ENCODE measurements around the gene DSG1. TPM values are rescaled to one million over a fixed set of nuclear protein-coding genes. Genes with fewer than 3 reads are reported as not detected.

DSG1 gene
- 1 to 10 TPM in 3 of 6 experiments, under 1 TPM in 3; 0.29 to 4.3 (median 1.4) TPM for total RNA-seq
- long read RNA-seq: 0 reads

GRCh38 chr18:31317860-31318259 lies at the start of gene DSG1:
DSG1 (plus strand) TSS chr18:31318160; CDS start chr18:31318301, 141 bp downstream.
- H3K27me3 ChIP-seq: no peaks in the 10 kb centered on the region
- DNase-seq (no peak), ATAC-seq (no peak)
- 87% methylated on average over 3 of the region's 3 CpGs for WGBS (ENCODE audit: insufficient coverage, low coverage, low lambda C conversion rate, missing lambda C conversion rate)
- TF ChIP-seq CTCF (IDR thresholded peaks at IDR 0.05) (no peak), POLR2A (IDR thresholded peaks at IDR 0.05) (no peak)
- H3K27ac ChIP-seq: no peak within 1 kb of the TSS
- intact Hi-C loops (cut with DNase I): no loop called here
- no peak within 1 kb of the TSS for H3K4me3 ChIP-seq
- H3K9me3 ChIP-seq: no peaks in the 10 kb centered on the region
- no peaks in the 10 kb centered on the region for H3K36me3 ChIP-seq
- H3K4me1 ChIP-seq: no peaks in the 10 kb centered on the region

GRCh38 chr18:31268985-31269406 lies 49.0 kb upstream of the DSG1 start:
- 0% methylated on average over 1 of the region's 1 CpG for WGBS (ENCODE audit: insufficient coverage, low coverage, low lambda C conversion rate, missing lambda C conversion rate)
- no peak overlapping the region for H3K4me3 ChIP-seq
- DNase-seq: no peak
- H3K9me3 ChIP-seq: no peaks in the 10 kb centered on the region
- H3K27ac ChIP-seq: peak overlapping the region; percentile 5 to 57 (median 26)
- H3K4me1 ChIP-seq: peaks cover 0 to 18% (median 0%) of the 10 kb centered on the region in 4 donors
- intact Hi-C loops (cut with DNase I): no loop called here
- no peak for TF ChIP-seq CTCF (IDR thresholded peaks at IDR 0.05)
- TF ChIP-seq POLR2A (IDR thresholded peaks at IDR 0.05): no peak
- peak; percentile 53 to 79 (median 76) for ATAC-seq
- H3K27me3 ChIP-seq: no peaks in the 10 kb centered on the region
- H3K36me3 ChIP-seq: no peaks in the 10 kb centered on the region

GRCh38 chr18:31269566-31269965 lies 48.4 kb upstream of the DSG1 start:
- DNase-seq (no peak), ATAC-seq (peak; percentile 54 to 90 (median 64))
- no peaks in the 10 kb centered on the region for H3K9me3 ChIP-seq
- no peak overlapping the region for H3K4me3 ChIP-seq
- H3K27ac ChIP-seq: peak overlapping the region; percentile 5 to 57 (median 26)
- 57% methylated on average over 6 of the region's 6 CpGs for WGBS (ENCODE audit: insufficient coverage, low coverage, low lambda C conversion rate, missing lambda C conversion rate)
- H3K27me3 ChIP-seq: no peaks in the 10 kb centered on the region
- no peaks in the 10 kb centered on the region for H3K36me3 ChIP-seq
- intact Hi-C loops (cut with DNase I): no loop called here
- TF ChIP-seq CTCF (IDR thresholded peaks at IDR 0.05) (no peak), POLR2A (IDR thresholded peaks at IDR 0.05) (no peak)
- H3K4me1 ChIP-seq: peaks cover 0 to 19% (median 0%) of the 10 kb centered on the region in 4 donors

GRCh38 chr18:31270578-31270977 lies 47.4 kb upstream of the DSG1 start:
- ATAC-seq (no peak), DNase-seq (no peak)
- Histone ChIP-seq H3K27me3 (no peaks in the 10 kb centered on the region), H3K36me3 (no peaks in the 10 kb centered on the region), H3K4me1 (peaks cover 0 to 25% (median 4%) of the 10 kb centered on the region in 4 donors), H3K9me3 (no peaks in the 10 kb centered on the region), H3K4me3 (no peak overlapping the region), H3K27ac (no peak overlapping the region)
- intact Hi-C loops (cut with DNase I): no loop called here
- WGBS (ENCODE audit: insufficient coverage, low coverage, low lambda C conversion rate, missing lambda C conversion rate): 65% methylated on average over 4 of the region's 4 CpGs
- TF ChIP-seq CTCF (IDR thresholded peaks at IDR 0.05): no peak
- no peak for TF ChIP-seq POLR2A (IDR thresholded peaks at IDR 0.05)
